ENCODE results near the gene MROH2B.
"Not testable (repeated sequence)": the region's sequence is repeated elsewhere in the genome, so short reads cannot be mapped to it uniquely, and the experiment has no call there.

Gene MROH2B

GRCh38 chr5:41071242-41071641, at the start of gene MROH2B:
MROH2B (minus strand) TSS chr5:41071342; CDS start chr5:41070852, 490 bp downstream.
- DNase-seq, result no peak

- DNase-seq, result no peak
Observed at GRCh38 chr5:41120600-41120999, 49.5 kb upstream of the MROH2B start.

- DNase-seq, result no peak
Observed at GRCh38 chr5:41118177-41118576, 47.0 kb upstream of the MROH2B start.

DNA sequence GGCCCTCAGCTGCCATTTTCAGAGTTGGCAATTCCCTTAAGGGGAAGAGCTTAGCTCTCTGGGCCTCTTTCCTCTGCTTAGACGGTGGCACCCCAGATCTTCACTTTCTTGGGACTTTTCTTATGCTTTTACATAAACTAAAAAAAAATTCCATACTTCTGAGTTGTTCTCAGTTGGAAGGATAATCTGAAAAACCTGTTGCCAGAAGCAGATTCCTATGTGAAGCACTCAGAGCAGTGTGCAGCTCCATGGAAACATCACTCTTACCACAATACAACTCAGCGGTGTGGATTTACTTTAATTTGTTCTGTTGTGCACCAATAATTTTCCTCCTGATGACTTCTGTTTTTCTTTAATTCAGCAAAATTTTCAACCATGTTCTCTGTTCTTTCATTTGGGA, 44.1 kb upstream of the MROH2B start:
- no peak for DNase-seq

- no peak for DNase-seq
Observed at GRCh38 chr5:41112486-41113455, 41.6 kb upstream of the MROH2B start.

DNA sequence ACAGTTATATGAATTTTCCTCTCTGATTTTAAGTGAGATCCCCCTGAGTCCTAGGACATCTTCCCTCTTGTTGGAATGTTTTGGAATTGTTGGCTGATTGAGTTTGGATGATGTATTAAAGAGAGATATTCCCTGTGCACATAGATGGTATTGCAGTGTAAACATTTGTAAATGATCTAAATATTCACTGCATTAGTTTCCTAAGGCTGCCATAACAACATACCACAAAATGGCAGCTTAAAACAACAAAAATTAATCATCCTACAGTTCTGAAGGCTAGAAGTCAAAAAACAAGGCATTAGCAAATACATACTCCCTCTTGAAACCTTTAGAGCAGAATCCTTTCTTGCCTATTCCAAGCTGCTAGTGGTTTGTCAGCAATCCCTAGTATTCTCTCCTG, 38.0 kb upstream of the MROH2B start:
- DNase-seq, result no peak

DNA sequence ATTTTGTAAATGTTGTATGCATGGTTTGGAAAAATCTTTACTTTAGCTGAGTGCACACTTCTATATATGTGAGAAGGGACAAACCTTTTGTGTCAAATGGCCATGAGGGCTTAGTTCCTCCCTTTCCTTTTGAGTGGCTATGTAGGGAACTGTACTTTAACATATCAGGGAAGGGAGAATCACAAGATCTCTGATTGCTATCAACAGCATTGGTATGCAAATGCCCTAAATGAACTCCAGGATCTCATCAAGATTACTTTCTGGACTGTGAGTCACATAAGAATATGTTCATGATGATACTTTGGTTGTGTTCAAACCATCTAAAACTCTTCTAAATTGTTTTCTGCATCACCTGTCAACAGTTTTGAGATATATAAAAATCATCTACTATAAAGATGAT, 31.2 kb upstream of the MROH2B start:
- DNase-seq, result no peak

- no peak for DNase-seq
Observed at GRCh38 chr5:41097642-41098041, 26.5 kb upstream of the MROH2B start.

DNA sequence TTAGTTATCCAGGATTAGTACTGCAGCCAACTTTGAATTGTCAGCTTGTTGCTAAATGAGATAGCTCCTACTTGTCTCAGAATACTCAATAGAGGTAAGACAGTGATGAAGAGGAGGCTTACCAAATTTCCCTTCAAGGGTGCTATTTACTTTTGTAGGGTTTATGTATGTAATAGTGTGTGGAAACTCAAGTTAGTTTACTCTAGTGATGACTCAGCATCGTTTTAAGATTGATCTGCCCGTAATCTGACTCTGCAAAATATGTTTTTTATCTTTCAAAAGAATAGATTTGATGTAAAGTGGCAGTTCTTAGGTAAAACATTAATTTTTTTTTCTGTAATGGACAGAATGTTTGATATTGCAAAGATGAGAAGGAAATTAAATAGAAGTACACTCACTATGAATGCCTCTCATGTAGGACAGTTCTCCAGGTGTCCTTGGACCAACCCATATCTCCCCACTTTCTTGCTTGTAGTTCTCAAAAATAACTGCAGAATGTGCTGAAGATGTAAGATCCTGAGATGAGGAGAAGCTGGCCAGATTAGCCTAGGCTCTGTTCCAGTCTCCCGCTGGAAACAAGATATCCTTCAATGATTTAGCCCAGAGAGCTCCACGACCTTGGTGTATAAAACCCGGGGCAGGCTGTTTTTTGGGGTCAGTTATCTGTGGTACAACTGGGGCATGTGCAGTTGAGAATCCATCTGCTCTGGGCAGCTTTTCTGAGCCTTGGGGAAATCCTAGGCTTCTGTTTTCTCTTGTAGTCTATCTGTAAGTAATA, 24.4 kb upstream of the MROH2B start:
- no peak for DNase-seq

DNA sequence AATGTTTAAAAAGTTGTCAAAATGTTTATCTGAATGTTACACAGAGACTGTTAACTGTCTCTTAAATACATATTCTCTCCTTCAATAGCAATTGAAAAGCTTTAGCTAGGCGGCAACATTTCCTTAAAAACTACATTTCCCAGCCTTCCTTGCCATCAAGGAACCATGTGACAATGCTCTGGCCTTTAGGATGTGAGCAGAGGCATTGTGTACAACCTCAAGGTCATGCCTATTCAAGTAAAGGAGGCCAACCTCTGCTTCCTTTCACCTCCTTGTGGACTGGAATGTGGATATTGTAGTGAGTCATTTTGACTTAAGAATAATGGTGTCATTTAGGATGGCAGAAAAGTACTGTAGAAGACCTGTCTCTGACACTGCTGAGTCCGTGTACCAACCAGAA, 23.7 kb upstream of the MROH2B start:
- DNase-seq, result no peak

- no peak for DNase-seq
Observed at GRCh38 chr5:41093803-41094202, 22.7 kb upstream of the MROH2B start.

- no peak for DNase-seq
Observed at GRCh38 chr5:41087461-41087860, 16.3 kb upstream of the MROH2B start.

- DNase-seq, result no peak
Observed at GRCh38 chr5:41083306-41083705, 12.2 kb upstream of the MROH2B start.

- DNase-seq, result no peak
Observed at GRCh38 chr5:41071975-41072374, 833 bp upstream of the MROH2B start.

DNA sequence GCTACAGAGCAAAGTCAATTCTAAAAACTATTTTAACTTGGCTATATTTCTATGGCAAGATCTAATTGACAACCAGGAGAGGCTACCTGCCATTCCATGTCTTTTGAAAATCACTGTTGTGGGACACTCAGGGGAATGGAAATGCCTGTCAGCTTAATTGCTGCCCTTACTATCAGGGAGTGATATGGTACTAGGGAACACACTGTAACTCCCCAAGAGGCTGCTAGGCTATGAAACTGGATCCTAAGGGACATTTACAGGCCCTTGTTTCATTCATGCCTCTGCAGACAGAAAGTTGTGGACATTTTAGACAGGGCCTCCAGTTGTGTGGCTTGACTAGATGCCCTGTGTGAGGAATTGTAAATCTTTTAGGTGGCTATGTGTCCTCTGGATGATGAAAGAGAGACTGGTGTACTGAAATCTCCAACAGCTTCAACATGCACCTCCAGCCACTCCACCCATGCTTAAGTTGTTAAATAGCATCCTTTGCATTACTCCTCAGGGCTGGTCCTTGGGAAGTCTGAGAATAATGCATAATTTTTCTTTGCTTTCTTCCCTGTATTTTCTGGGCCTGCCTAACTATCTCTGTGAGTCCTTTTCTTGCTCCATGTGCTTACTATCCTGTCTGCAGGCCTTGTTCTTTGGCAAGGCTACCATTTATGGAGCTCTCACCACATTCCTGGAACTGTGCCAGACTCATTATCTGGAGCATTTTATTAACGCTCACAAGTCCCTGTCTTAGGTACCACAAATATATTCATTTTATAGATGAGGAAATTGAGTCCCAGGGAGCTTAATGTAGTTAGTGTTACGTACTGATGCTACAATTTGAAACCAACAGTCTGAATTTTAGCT, 3.2 kb downstream of the MROH2B start:
- DNase-seq, result no peak

DNA sequence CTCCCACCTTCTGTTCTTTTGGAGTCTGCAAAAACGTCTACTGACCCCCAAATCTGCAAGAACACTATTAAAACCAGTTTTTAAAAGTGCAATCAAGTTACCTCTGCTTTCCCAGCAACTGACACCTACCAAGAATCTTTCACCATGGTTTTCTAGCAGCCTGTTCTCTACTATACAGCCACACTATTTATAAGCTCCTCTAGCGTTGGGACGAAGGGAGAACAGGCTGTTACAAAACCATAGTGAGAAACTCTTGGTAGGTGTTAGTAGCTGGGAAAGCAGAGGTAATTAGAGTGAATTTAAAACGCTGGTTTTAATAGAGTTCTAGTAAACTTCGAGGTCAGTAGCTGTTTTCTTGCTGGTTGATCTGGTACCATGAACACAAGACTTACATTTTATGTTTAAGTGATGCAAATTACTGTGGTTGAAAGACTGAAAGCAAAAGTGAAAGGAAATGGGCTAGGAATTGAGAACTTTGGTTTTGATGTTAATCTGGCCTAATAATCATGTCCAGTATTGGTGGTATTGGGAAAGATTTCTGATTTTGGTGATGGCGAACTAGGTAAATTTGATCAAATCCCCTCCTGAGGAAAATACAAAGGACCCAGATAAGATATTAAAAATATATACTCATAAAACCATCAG, 5.3 kb downstream of the MROH2B start:
- no peak for DNase-seq

DNA sequence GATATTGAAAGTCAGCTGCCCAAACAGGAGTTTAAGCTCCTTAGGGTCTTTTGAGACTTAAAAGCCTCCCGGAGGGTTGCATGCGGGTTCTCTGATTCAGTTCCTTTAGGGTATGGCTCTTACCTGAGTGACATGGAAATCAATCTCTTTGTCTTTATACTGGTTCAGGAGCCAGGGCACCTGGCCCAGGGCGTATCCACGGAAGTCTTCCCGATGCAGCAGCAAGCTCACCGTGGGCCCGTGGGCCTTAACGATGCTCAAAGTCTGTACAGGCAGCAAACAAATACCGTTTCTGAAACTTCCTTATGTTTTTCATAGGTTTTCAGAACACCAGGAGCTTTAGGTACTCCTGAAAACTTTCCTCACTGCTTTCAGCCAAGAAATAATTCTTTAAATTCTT, 13.2 kb downstream of the MROH2B start:
- DNase-seq, result no peak

GRCh38 chr5:41057231-41057630, 13.9 kb downstream of the MROH2B start:
- no peak for DNase-seq

DNA sequence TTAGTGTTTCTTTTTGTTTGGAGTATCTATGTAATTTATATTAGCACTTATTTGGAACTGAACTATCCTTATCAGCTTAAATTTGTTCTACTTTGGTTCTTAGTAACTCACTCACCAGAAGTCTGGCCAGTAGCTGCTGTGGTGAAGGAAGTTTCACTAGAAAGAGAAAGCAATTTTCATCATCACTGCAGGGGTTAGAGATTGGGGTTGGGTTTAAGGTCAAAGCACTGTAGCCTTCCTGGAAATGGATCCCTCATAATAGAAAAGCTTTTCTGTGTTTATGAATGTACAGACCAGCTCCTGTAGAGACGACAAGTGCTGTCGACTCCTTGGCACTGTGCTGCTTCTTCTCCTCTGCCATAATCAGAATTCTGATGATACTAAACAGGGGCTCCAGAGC, 22.2 kb downstream of the MROH2B start:
- no peak for DNase-seq

DNA sequence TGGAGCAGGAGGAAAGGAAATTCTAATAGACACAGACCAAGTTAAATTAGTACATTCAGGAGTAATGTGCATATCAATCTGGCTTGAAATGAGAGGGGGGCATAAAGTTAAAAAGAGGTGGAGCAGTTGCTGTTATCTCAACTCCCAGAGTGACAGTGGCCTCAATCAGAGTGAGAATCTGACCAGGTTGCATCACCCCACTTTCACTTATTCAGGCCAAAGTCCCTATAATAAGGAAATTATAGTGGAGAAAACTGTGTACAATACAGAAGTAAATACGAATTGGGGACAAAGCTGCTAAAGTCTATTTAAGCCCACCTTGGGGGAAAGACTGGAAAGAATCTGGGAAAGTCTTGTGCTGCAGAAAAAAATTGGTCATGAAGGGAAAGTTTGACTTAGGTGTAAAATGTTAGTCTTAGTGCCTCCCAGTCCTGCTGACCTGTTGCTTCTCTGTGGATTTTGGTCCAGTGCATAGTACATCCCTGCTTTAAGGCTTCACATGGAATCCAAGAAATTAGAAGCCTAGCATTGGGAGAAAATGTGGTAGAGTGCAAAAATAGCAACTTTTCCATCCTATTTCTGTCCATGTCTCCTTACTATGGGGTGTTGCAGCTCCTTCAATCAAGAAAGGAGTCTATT, 27.9 kb downstream of the MROH2B start:
- no peak for DNase-seq

DNA sequence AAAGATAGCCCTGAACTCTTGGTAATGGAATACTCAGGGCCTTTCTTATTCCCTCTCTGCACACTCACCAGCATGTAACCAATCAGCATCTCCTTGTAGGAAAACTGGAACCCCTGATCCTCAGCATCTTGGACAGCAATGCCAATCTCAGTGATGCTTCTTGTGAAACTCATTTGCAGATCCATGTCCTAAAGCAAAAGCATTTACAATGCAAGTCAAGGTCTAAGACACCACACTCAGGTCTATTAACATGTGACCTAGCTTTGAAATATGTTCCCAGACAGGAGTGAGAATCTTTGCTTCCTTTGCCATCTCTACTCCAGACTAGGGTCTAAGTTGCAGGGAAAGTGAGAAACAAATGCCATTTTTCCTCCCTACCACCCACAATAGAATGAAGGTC, 38.2 kb downstream of the MROH2B start:
- DNase-seq, result no peak

DNA sequence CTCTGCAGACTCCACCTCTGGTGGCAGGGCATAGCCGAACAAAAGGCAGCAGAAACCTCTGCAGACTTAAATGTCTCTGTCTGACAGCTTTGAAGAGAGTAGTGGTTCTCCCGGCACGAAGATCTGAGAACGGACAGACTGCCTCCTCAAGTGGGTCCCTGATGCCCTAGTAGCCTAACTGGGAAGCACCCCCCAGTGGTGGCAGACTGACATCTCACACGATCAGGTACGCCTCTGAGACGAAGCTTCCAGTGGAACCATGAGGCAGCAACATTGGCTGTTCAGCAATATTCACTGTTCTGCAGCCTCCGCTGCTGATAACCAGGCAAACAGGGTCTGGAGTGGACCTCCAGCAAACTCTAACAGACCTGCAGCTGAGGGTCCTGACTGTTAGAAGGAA, 48.5 kb downstream of the MROH2B start:
- not testable (repeated sequence) for DNase-seq
